ENCODE data around the gene PCSK6. TPM values are rescaled to one million over a fixed set of nuclear protein-coding genes. Genes with fewer than 3 reads are reported as not detected.
A peak's percentile ranks its signal among the peaks of the same experiment; 100 is the strongest.
"Not testable (repeated sequence)": the region's sequence is repeated elsewhere in the genome, so short reads cannot be mapped to it uniquely, and the experiment has no call there.

The PCSK6 gene
- total RNA-seq, 1 donor from 2014 or later = 1.1 TPM

- no peak for DNase-seq
- no peaks in the 10 kb centered on the region for H3K27me3 Mint-ChIP-seq
- H3K36me3 Mint-ChIP-seq (ENCODE audit: low read depth) = peaks cover 73% of the 10 kb centered on the region
Measured at GRCh38 chr15:101288905-101289513, 200.5 kb downstream of the PCSK6 start.

GRCh38 chr15:101287342-101287741 lies 202.2 kb downstream of the PCSK6 start:
- CTCF ChIA-PET = interaction anchor here (0.6 to 5.9 kb wide), 3 partner anchors 11 to 428 kb away, joined by 3 to 42 read pairs (median 3); no protein-coding TSS in a partner anchor
- POLR2A ChIA-PET; H3K4me3 Mint-ChIP-seq; H3K9me3 Mint-ChIP-seq; H3K27me3 Mint-ChIP-seq; ATAC-seq (ENCODE audit: low read depth); H3K27ac Mint-ChIP-seq; DNase-seq: not testable (repeated sequence)
- peaks cover 79% of the 10 kb centered on the region for H3K36me3 Mint-ChIP-seq (ENCODE audit: low read depth)
- H3K4me1 Mint-ChIP-seq = peaks cover 29% of the 10 kb centered on the region
- intact Hi-C loops (cut with micrococcal nuclease) = loop anchor here (5.0 kb wide), 1 partner anchor 170 kb away; no protein-coding TSS in a partner anchor

More at GRCh38 chr15:101288905-101289513, 200.5 kb downstream of the PCSK6 start:
- no peak for TF ChIP-seq CTCF (IDR thresholded peaks at IDR 0.05)
- H3K9me3 Mint-ChIP-seq = no peaks in the 10 kb centered on the region
- H3K4me1 Mint-ChIP-seq = peaks cover 42% of the 10 kb centered on the region
- ATAC-seq (ENCODE audit: low read depth) = peak; percentile 40
- ChIA-PET POLR2A (interaction anchor here (1.4 to 1.5 kb wide), 2 partner anchors 10 to 366 kb away, joined by 4 read pairs; no protein-coding TSS in a partner anchor), CTCF (interaction anchor here (0.8 to 5.9 kb wide), 9 partner anchors 9 to 452 kb away, joined by 3 to 42 read pairs (median 4); partner anchors contain the start of gene CHSY1)
- no peak overlapping the region for H3K27ac Mint-ChIP-seq
- intact Hi-C loops (cut with micrococcal nuclease) = loop anchor here (1.0 to 5.0 kb wide), 2 partner anchors 168 to 352 kb away; no protein-coding TSS in a partner anchor
- H3K4me3 Mint-ChIP-seq = no peak overlapping the region

GRCh38 chr15:101286471-101287114 lies 202.9 kb downstream of the PCSK6 start:
- CTCF ChIA-PET = interaction anchor here (1.2 kb wide), 1 partner anchor 353 kb away, joined by 3 read pairs; no protein-coding TSS in a partner anchor
- DNase-seq (no peak), ATAC-seq (ENCODE audit: low read depth) (no peak)
- Mint-ChIP-seq H3K36me3 (ENCODE audit: low read depth) (peaks cover 79% of the 10 kb centered on the region), H3K27me3 (no peaks in the 10 kb centered on the region), H3K4me1 (peaks cover 21% of the 10 kb centered on the region), H3K9me3 (no peaks in the 10 kb centered on the region), H3K27ac (no peak overlapping the region), H3K4me3 (no peak overlapping the region)
- TF ChIP-seq CTCF (IDR thresholded peaks at IDR 0.05) = no peak
- intact Hi-C loops (cut with micrococcal nuclease) = loop anchor here (5.0 kb wide), 1 partner anchor 171 kb away; no protein-coding TSS in a partner anchor
- POLR2A ChIA-PET = interaction anchor here (3.5 kb wide), 1 partner anchor 8 kb away, joined by 21 read pairs; the partner anchor contains the start of gene SNRPA1

- no peak for ATAC-seq (ENCODE audit: low read depth)
- Mint-ChIP-seq H3K36me3 (ENCODE audit: low read depth) (peaks cover 82% of the 10 kb centered on the region), H3K4me1 (peaks cover 10% of the 10 kb centered on the region), H3K9me3 (no peaks in the 10 kb centered on the region), H3K27ac (no peak overlapping the region), H3K27me3 (no peaks in the 10 kb centered on the region), H3K4me3 (no peak overlapping the region)
- ChIA-PET POLR2A (interaction anchor here (0.7 to 3.5 kb wide), 2 partner anchors 11 to 435 kb away, joined by 3 to 21 read pairs; partner anchors contain the start of gene SNRPA1), CTCF (interaction anchor here (2.1 kb wide), 1 partner anchor 26 kb away, joined by 6 read pairs; no protein-coding TSS in a partner anchor)
- no peak for DNase-seq
- intact Hi-C loops (cut with micrococcal nuclease) = no loop called here
- no peak for TF ChIP-seq CTCF (IDR thresholded peaks at IDR 0.05)
Measured at GRCh38 chr15:101283931-101284330, 205.6 kb downstream of the PCSK6 start.

DNA sequence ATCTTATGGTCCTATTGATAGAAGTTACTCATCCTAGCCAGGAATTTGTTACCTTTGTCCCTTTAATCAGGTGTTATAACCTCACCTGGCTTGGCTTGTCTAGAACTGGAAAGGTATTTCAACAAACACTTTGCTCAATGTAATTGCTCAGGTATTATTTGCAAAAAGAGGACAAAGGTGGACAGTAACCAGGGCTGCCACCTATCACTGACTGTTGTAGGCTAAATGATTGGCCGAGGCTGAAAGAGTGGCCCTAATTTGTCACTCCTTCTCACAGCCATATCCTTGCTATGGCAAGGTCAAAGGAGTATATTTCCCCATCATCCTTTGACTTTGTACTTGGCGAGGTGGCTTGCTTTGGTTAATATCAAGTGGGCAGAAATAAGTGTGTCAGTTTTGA lies 209.5 kb downstream of the PCSK6 start:
- intact Hi-C loops (cut with micrococcal nuclease) = no loop called here
- Mint-ChIP-seq H3K4me3 (no peak overlapping the region), H3K27me3 (no peaks in the 10 kb centered on the region), H3K4me1 (peaks cover 14% of the 10 kb centered on the region), H3K36me3 (ENCODE audit: low read depth) (peaks cover 58% of the 10 kb centered on the region), H3K27ac (no peak overlapping the region), H3K9me3 (no peaks in the 10 kb centered on the region)
- TF ChIP-seq CTCF (IDR thresholded peaks at IDR 0.05) = no peak
- POLR2A ChIA-PET = no interaction called here
- ATAC-seq (ENCODE audit: low read depth) (no peak), DNase-seq (no peak)
- CTCF ChIA-PET = interaction anchor here (1.1 kb wide), 1 partner anchor 9 kb away, joined by 4 read pairs; no protein-coding TSS in a partner anchor

All from activated B cell treated with CpG ODN at 0.5 μM for 24 hours (primary cell).